PFSK-1 (cell line): ENCODE data around the gene HIGD1C.

Experiments used
- POLR2AphosphoS5 ChIP-seq: IDR thresholded peaks from 2 replicates; pipeline ENCODE4 v1.6.1; 2012; ENCODE audit warnings: low read depth, mild to moderate bottlenecking, control low read depth, low read length, moderate library complexity
- SIN3A ChIP-seq: IDR thresholded peaks from 2 replicates; pipeline ENCODE4 v1.6.1; 2012; ENCODE audit warnings: mild to moderate bottlenecking, low read length, moderate library complexity, borderline replicate concordance; ENCODE audit not compliant: insufficient read depth

DNA sequence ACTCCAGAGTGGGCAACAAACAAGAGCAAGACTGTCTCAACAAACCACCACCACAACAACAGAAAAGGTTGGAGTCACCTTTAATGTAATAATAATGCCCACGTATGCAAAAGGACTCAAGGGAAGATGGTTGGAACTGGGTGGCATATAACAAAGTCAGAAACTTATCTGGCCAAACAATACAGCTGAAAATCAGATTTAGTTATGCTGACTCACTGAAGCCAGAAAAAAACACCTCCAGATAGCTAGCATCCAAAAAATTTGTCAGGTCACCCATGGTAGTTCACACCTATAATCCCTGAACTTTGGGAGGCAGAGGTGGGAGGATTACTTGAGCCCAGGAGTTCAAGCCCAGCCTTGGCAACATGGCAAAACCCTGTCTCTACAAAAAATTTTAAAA, 49.5 kb downstream of the HIGD1C start:
- no peak for TF ChIP-seq POLR2AphosphoS5
- no peak for TF ChIP-seq SIN3A
